Naive thymus-derived CD8-positive, alpha-beta T cell (primary cell): ENCODE measurements around the gene HOXD4. TPM values are rescaled to one million over a fixed set of nuclear protein-coding genes. Genes with fewer than 3 reads are reported as not detected.

ENCODE experiments used
- ATAC-seq, 2 donors: fragments of 150-1000 bp; cut with Tn5 transposase in 1 of 2; sonication (Bioruptor Pico), chemical (Tn5 transposase) in 1 of 2; 1 replicate in 1 of 2; 2 replicates in 1 of 2; pipeline ENCODE4 v1.10.0; 2021; ENCODE audit warnings: mild to moderate bottlenecking in 2 of 2, moderate library complexity in 2 of 2
- POLR2A ChIA-PET: fragments of 350-600 bp; sonication (Branson Sonifier 250); formaldehyde crosslinking; loops from one replicate; lab custom pipeline; 2021; ENCODE audit warnings: antibody characterized with exemption; lab: Charles Lee
- DNase-seq, 10 donors: peaks; one replicate each; pipeline versions ENCODE4 v3.0.0 to v3.0.0-alpha.2; 2020 to 2022
- H3K27ac Mint-ChIP-seq, 10 donors: one replicate each; pipeline ENCODE4 v1.8.0; 2020 to 2022; ENCODE audit warnings: mild to moderate bottlenecking in 10 of 10, mixed read lengths in 10 of 10, moderate library complexity in 4 of 10, inconsistent platforms in 1 of 10
- H3K27me3 Mint-ChIP-seq, 5 donors: one replicate each; pipeline ENCODE4 v1.8.0; 2021 to 2022; ENCODE audit warnings: mixed read lengths in 5 of 5
- H3K36me3 Mint-ChIP-seq, 3 donors: one replicate each; pipeline ENCODE4 v1.8.0; 2020 to 2022; ENCODE audit warnings: mixed read lengths in 3 of 3, mild to moderate bottlenecking in 2 of 3, inconsistent platforms in 1 of 3
- H3K4me1 Mint-ChIP-seq, 4 donors: one replicate each; pipeline ENCODE4 v1.8.0; 2021 to 2022; ENCODE audit warnings: mixed read lengths in 4 of 4
- H3K4me3 Mint-ChIP-seq, 10 donors: one replicate each; pipeline ENCODE4 v1.8.0; 2020 to 2022; ENCODE audit warnings: mild to moderate bottlenecking in 10 of 10, mixed read lengths in 10 of 10, moderate library complexity in 6 of 10, inconsistent platforms in 1 of 10
- H3K9me3 Mint-ChIP-seq, 9 donors: one replicate each; pipeline ENCODE4 v1.8.0; 2020 to 2022; ENCODE audit warnings: mixed read lengths in 9 of 9, mild to moderate bottlenecking in 3 of 9, inconsistent platforms in 1 of 9, moderate library complexity in 1 of 9
- polyA plus RNA-seq, 3 donors: library from polyadenylated mRNA; unstranded; fragments of 300-500 nt; fragmentation: Illumina TruSeq; gene quantifications; one replicate each; pipeline ENCODE4 v1.2.3, GENCODE V29; 2021
- total RNA-seq, 8 experiments: library from RNA in 2 of 8; stranded (reverse) in 2 of 8; gene quantifications; one replicate each; pipeline ENCODE4 v1.2.3 and lab custom pipeline; 2021 to 2026

The HOXD4 gene
- total and polyA plus RNA-seq, 5 experiments from 2014 or later = not detected

DNA sequence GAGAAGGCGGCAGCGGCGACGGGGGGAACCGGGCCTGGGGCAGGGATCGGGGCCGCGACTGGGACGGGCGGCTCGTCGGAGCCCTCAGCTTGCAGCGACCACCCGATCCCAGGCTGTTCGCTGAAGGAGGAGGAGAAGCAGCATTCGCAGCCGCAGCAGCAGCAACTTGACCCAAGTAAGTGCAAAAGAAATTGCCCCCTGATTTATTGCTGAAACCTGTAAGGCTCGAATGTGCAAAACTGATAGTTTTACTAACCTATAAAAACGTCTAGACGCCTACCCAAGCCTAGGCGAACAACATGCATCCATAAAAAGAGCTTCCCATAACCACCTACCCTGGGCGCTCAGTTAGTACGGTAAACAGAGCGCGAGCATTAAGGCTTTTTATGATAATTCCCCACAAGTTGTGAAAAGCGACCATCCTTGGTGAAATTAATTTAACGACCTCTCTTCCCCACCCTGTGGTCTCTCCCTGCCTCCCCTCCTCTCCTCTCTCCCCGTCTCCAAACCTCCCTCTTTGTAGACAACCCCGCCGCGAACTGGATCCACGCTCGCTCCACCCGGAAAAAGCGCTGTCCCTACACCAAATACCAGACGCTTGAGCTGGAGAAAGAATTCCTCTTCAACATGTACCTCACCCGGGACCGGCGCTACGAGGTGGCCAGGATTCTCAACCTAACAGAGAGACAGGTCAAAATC, 27.8 kb upstream of the HOXD4 start:
- Mint-ChIP-seq H3K4me3 (peak overlapping the region in 9 of 10 donors; percentile 20 to 74 (median 60)), H3K36me3 (peaks cover 0 to 7% (median 6%) of the 10 kb centered on the region in 3 donors), H3K27ac (peak overlapping the region in 2 of 10 donors; percentile 2 to 71), H3K27me3 (peaks cover 63 to 87% (median 76%) of the 10 kb centered on the region in 5 donors), H3K9me3 (peaks cover 0 to 24% (median 9%) of the 10 kb centered on the region in 9 donors), H3K4me1 (peaks cover 8 to 32% (median 19%) of the 10 kb centered on the region in 4 donors)
- POLR2A ChIA-PET = no interaction called here
- no peak for ATAC-seq
- DNase-seq = no peak

DNA sequence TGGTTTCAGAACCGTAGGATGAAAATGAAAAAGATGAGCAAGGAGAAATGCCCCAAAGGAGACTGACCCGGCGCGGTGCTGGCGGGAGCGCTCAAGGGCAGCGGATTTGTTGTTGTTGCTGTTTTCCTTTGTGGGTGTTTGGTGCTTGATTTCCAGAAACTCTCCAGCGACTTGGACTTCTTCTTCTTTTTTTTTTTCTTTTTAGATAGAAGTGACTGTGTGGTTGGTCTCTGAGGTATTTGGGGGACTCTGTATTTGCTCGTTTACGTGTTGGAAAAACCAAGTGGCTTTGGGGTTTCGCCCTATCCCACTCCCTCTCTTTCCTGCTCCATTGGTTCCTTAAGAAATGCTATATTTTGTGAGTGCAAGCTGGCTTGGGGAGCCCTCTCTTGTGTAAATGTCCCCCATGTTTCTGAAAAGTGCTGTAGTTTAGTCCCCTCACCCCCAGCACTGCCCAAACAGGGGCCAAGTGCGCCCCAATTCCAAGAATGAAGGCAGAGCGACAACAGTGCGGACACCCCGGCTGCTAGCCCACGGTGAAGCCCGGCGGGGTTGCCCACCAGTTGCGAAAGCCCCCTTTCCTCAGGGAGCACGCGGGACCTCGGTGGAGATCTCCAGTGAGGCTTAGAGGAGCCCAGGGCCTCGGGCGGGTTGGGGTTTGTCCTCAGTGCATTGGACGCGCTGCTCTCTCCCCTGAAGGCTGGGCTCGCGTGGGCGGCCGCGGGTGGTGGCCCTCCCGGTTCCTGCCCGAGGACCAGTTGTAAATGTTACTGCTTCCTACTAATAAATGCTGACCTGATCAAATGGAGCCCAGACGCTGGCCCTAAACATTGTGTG, 27.0 kb upstream of the HOXD4 start:
- POLR2A ChIA-PET = no interaction called here
- Mint-ChIP-seq H3K27me3 (peaks cover 61 to 87% (median 76%) of the 10 kb centered on the region in 5 donors), H3K27ac (peak overlapping the region in 2 of 10 donors; percentile 48 to 71), H3K4me3 (peak overlapping the region in 8 of 10 donors; percentile 6 to 74 (median 64)), H3K36me3 (peaks cover 0 to 7% (median 0%) of the 10 kb centered on the region in 3 donors), H3K9me3 (peaks cover 0 to 18% (median 5%) of the 10 kb centered on the region in 9 donors), H3K4me1 (peaks cover 9 to 35% (median 24%) of the 10 kb centered on the region in 4 donors)
- no peak for ATAC-seq
- no peak for DNase-seq

DNA sequence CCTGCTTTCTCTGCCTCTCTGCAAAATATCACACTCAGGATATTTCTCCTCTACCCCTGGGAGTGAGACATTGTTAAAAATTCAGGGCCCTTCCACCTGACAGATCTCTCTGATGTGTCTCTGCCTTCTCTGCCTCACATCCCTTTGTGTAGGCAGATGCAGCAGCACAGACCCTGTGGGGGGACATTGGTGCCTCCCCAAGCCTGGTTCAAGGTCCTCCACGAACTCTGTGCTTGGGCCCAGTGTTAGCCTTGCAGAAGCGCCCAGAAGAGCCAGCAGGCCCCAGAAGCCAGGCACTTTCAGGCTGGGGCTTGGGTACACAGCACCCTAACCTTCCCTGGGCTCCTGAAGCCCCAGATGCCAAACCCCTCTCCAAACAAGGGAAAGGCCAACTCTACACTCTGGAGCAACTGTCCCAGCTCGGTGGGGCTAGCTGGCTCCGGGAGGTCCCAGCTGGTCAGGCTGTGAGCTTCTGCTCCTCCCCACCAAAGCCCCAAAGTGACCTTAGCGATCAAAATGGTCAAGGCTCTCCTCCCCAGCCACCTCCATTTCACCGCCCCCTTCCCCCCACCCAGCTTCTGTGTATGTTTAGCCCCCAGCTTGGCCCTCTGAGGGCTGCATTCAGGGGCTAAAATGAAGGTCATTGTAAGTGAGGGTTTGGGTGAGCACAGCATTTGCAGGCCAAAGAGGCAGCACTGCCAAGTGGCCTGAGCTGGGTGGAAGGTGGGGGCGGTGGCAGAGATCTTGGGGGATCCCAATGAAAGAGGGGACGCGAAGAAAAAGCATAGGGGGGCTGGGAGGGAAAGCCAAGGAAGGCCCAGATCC, 26.2 kb upstream of the HOXD4 start:
- H3K27ac Mint-ChIP-seq = no peak overlapping the region
- H3K27me3 Mint-ChIP-seq = peaks cover 53 to 80% (median 67%) of the 10 kb centered on the region in 5 donors
- peaks cover 0 to 7% (median 0%) of the 10 kb centered on the region in 3 donors for H3K36me3 Mint-ChIP-seq
- ATAC-seq (no peak), DNase-seq (no peak)
- peak overlapping the region in 2 of 10 donors; percentile 11 to 65 for H3K4me3 Mint-ChIP-seq
- peaks cover 7 to 35% (median 25%) of the 10 kb centered on the region in 4 donors for H3K4me1 Mint-ChIP-seq
- POLR2A ChIA-PET = no interaction called here
- H3K9me3 Mint-ChIP-seq = peaks cover 0 to 11% (median 0%) of the 10 kb centered on the region in 9 donors

DNA sequence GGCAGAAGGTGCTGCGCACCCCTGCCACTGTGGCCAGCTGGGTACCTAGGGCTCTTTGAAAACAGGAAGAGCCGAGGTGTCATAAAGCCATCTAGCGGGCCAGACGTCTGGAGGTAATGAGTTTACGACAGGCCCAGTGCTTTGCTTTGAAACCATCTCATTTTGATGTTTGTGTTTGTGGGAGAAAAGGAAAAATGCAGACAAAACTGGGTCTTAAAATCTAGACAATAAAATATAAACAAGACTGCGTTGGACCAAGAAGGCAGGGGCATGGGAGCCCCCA, 25.6 kb upstream of the HOXD4 start:
- Mint-ChIP-seq H3K27me3 (peaks cover 51 to 77% (median 63%) of the 10 kb centered on the region in 5 donors), H3K27ac (no peak overlapping the region), H3K9me3 (peaks cover 0 to 6% (median 0%) of the 10 kb centered on the region in 9 donors), H3K4me1 (peaks cover 7 to 37% (median 27%) of the 10 kb centered on the region in 4 donors), H3K4me3 (no peak overlapping the region), H3K36me3 (peaks cover 0 to 5% (median 0%) of the 10 kb centered on the region in 3 donors)
- POLR2A ChIA-PET = no interaction called here
- DNase-seq (no peak), ATAC-seq (no peak)

DNA sequence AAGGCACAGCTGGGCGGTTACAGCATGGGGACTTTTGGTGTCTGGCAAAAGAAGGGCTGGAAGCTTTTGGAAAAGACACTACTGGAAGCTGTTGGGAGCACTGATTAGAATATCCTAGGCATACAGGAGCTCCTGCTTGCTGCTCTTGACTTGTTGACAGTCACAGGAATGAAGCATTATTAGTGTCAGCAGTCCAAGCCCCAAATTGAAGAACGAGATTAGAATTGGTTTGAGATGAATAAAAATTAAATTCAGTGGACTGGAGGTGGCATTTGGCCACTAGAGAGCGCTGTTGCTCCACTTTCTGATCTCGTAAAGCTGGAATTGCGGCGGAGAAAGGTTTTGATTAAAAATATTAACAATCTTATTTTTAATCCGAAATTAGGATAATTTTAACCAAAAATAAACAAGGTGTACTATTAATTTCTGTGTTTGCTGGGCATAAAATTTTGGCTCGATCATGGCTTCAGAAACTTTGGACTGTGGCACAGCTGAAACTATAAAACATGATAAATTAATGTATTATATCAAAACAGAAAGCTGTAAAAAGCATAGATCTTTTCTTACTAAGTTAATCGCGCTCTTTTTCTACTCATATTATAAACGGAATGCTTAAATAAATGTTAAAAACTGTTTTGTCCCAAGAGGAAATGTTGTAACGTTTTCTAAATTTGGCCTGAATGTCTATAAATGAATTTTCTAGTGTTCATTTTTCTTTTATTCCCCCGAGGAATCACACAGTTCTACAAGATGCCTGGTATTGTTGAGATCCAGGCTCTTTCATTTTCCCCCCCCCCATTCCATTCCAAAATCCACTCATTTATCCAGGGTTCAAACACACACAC, 24.2 kb upstream of the HOXD4 start:
- POLR2A ChIA-PET = no interaction called here
- peaks cover 9 to 45% (median 35%) of the 10 kb centered on the region in 4 donors for H3K4me1 Mint-ChIP-seq
- H3K27ac Mint-ChIP-seq = peak overlapping the region in 2 of 10 donors; percentile 34 to 71
- ATAC-seq (peak in 1 of 2 donors; percentile 36), DNase-seq (peak; percentile 49 to 80 (median 64))
- peaks cover 0 to 10% (median under 1%) of the 10 kb centered on the region in 9 donors for H3K9me3 Mint-ChIP-seq
- peaks cover 56 to 79% (median 69%) of the 10 kb centered on the region in 5 donors for H3K27me3 Mint-ChIP-seq
- H3K4me3 Mint-ChIP-seq = peak overlapping the region in 1 of 10 donors; percentile 10
- peaks cover 2 to 10% (median 2%) of the 10 kb centered on the region in 3 donors for H3K36me3 Mint-ChIP-seq

DNA sequence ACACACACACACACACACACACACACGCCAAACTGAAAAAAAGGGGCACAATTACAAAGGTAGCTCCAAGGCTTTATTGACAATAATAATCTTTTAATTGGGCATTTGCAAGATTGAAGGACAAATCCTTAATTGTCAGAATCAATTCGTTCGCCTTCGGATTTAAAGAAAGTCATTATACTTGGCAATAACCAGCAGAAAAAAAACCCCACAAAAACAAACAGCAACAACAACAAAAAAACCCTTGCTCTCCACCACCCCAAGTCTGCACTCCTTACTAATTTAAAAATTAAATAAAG, 23.6 kb upstream of the HOXD4 start:
- POLR2A ChIA-PET = no interaction called here
- H3K9me3 Mint-ChIP-seq = peaks cover 0 to 10% (median 3%) of the 10 kb centered on the region in 9 donors
- H3K27ac Mint-ChIP-seq = peak overlapping the region in 2 of 10 donors; percentile 1 to 71
- ATAC-seq (no peak), DNase-seq (no peak)
- H3K27me3 Mint-ChIP-seq = peaks cover 60 to 84% (median 72%) of the 10 kb centered on the region in 5 donors
- H3K4me3 Mint-ChIP-seq = peak overlapping the region in 4 of 10 donors; percentile 39 to 77 (median 70)
- H3K36me3 Mint-ChIP-seq = peaks cover 3 to 10% (median 6%) of the 10 kb centered on the region in 3 donors
- H3K4me1 Mint-ChIP-seq = peaks cover 12 to 50% (median 37%) of the 10 kb centered on the region in 4 donors

DNA sequence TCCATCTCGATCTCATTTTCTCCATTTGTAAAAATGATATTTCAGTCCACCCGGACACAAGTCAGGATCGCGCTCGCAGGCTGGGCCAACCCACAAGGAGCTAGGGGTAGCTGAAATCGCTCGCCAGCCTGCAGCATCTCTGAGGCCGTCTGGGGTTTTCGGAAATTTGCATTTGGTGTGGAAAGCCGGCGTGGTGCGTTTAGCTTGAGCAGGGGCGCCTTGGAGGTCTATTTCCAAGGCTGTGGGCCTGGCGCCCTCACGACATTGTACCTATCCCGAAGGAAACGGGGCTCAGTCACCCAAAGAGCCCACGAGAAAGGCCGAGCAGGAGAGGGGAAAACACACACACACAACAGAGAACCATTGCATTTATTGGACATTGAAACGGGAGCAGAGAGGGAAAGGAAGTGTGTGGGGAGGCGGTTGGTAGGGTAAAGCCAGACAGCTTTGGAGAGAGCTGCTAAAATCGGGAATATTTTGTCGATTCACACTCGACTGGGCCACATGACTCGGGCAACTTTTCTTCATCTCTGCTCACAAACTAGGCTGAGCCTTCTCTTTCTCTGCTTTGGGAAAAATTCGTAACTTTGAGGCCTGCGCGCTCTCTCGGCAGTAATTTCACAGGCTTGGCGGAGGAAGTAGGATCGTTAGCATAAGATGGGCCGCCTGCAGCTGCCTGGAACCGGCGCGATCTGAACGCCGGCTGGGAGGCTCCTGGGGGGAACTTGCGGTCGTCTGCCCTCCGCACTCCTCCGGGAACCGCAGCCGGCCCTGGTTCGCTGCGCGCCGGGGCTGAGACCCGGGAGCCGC, 23.0 kb upstream of the HOXD4 start:
- Mint-ChIP-seq H3K27ac (peak overlapping the region in 3 of 10 donors; percentile 19 to 88 (median 71)), H3K36me3 (peaks cover 3 to 10% (median 7%) of the 10 kb centered on the region in 3 donors), H3K27me3 (peaks cover 65 to 88% (median 78%) of the 10 kb centered on the region in 5 donors), H3K4me1 (peaks cover 12 to 48% (median 38%) of the 10 kb centered on the region in 4 donors), H3K9me3 (peaks cover 0 to 13% (median 3%) of the 10 kb centered on the region in 9 donors), H3K4me3 (peak overlapping the region; percentile 39 to 77 (median 68))
- no peak for ATAC-seq
- POLR2A ChIA-PET = no interaction called here
- DNase-seq = no peak

DNA sequence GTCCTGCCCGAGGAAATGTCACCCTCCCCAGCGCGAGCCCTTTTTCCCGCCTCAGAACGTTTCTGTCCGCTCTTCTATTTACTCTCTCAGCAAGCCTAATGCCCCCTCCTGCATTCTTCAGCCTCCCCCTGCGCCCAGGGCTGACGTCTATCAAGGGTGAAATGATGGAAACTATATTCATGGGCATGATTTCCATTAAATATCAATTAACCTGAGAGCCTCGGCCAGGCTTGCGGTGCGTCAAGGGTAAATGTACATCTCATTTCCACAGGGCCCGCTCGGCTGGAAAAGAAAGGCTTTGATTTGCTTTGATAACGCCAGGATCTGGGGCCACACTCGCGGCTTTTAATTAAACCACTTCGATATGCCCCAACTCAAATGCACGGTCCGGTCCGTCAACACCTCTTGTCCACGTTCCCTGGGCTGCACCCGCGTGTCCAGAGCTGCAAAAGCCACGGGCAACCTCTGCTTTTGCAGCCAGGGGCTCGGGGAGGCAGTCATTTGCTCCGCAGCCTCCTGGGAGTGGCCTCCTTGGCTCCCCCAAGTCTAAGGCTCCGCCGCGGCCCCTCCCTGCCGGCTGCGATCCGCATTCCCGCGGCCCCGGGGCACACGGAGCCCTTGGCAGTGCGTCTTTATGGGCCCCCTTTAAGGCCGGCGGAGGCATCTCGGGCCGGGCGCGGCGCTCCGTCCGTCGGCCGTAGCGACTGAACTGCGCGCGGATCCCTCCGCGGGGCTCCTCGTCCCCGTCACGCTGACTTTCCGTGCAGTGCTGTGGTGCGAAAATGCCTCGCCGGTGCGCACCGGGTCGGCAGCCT, 22.2 kb upstream of the HOXD4 start, which contains the start of gene HOXD8:
TSS of gene HOXD8 (plus strand) at position 724 of the 815 bp plus-strand sequence. CDS start 662 bp downstream, outside the sequence.
- peak within 1 kb of the TSS; percentile 61 to 81 (median 75) for H3K4me3 Mint-ChIP-seq
- DNase-seq = no peak
- H3K27ac Mint-ChIP-seq = peak within 1 kb of the TSS in 4 of 10 donors; percentile 19 to 88 (median 47)

DNA sequence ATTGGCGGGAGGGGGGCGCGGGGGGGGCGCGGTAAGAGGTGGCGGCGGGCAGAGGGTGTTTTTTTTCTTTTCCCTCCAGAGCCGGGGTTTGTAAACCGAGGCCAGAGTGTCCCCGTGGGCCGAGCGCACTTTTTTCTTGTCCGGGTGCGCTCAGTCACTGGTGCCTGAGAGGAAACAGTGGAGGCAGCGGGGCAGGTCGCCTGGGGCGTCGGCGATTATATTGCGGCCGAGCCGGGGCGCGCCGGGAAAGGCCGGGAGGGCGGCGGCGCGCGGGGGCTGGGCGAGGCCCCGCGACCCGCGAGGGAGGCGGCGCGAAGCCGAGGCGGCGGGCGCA, 21.6 kb upstream of the HOXD4 start:
- peaks cover 3 to 10% (median 6%) of the 10 kb centered on the region in 3 donors for H3K36me3 Mint-ChIP-seq
- DNase-seq = no peak
- peak; percentile 18 to 22 for ATAC-seq
- H3K27me3 Mint-ChIP-seq = peaks cover 68 to 88% (median 79%) of the 10 kb centered on the region in 5 donors
- H3K27ac Mint-ChIP-seq = no peak overlapping the region
- peaks cover 10 to 40% (median 32%) of the 10 kb centered on the region in 4 donors for H3K4me1 Mint-ChIP-seq
- H3K9me3 Mint-ChIP-seq = peaks cover 0 to 23% (median 3%) of the 10 kb centered on the region in 9 donors
- POLR2A ChIA-PET = no interaction called here
- peak overlapping the region in 8 of 10 donors; percentile 31 to 77 (median 44) for H3K4me3 Mint-ChIP-seq

More for the DNA sequence above, 22.2 kb upstream of the HOXD4 start, which contains the start of gene HOXD8:
- POLR2A ChIA-PET = no interaction called here
- Mint-ChIP-seq H3K4me1 (peaks cover 10 to 40% (median 32%) of the 10 kb centered on the region in 4 donors), H3K9me3 (peaks cover 0 to 22% (median 3%) of the 10 kb centered on the region in 9 donors), H3K27me3 (peaks cover 67 to 88% (median 78%) of the 10 kb centered on the region in 5 donors), H3K36me3 (peaks cover 3 to 10% (median 7%) of the 10 kb centered on the region in 3 donors)
- peak; percentile 15 to 19 for ATAC-seq
